Activated CD8-positive, alpha-beta T cell treated with anti-CD3 and anti-CD28 coated beads for 36 hours (primary cell): ENCODE data around the gene TAF1L. TPM values are rescaled to one million over a fixed set of nuclear protein-coding genes. Genes with fewer than 3 reads are reported as not detected.
"Not testable (repeated sequence)": the region's sequence is repeated elsewhere in the genome, so short reads cannot be mapped to it uniquely, and the experiment has no call there.

Source experiments
- ATAC-seq: fragments of 200-7000 bp; cut with Tn5 transposase; one replicate; pipeline ENCODE4 v1.10.0; 2021; ENCODE audit warnings: mild to moderate bottlenecking, moderate library complexity
- CTCF ChIA-PET: fragments of 350-600 bp; sonication (Branson Sonifier 250); formaldehyde crosslinking; loops from one replicate; lab custom pipeline; 2021; ENCODE audit warnings: antibody characterized with exemption; lab: Charles Lee
- POLR2A ChIA-PET: fragments of 350-600 bp; sonication (Branson Sonifier 250); formaldehyde crosslinking; loops from one replicate; lab custom pipeline; 2021; ENCODE audit warnings: antibody characterized with exemption; lab: Charles Lee
- DNase-seq: peaks from one replicate; pipeline ENCODE4 v3.0.0-alpha.2; 2020
- H3K27ac Mint-ChIP-seq: one replicate; pipeline ENCODE4 v1.8.0; 2021; ENCODE audit warnings: mild to moderate bottlenecking, mixed read lengths
- H3K27me3 Mint-ChIP-seq: one replicate; pipeline ENCODE4 v1.8.0; 2021; ENCODE audit warnings: mixed read lengths
- H3K36me3 Mint-ChIP-seq: one replicate; pipeline ENCODE4 v1.8.0; 2021; ENCODE audit warnings: low read depth, mixed read lengths
- H3K4me1 Mint-ChIP-seq: one replicate; pipeline ENCODE4 v1.8.0; 2021; ENCODE audit warnings: low read depth, mixed read lengths
- H3K4me3 Mint-ChIP-seq: one replicate; pipeline ENCODE4 v1.8.0; 2021; ENCODE audit warnings: mild to moderate bottlenecking, moderate library complexity, mixed read lengths
- H3K9me3 Mint-ChIP-seq: one replicate; pipeline ENCODE4 v1.8.0; 2021; ENCODE audit warnings: mixed read lengths
- CTCF ChIP-seq: fragments of 200-600 bp; IDR thresholded peaks from one replicate; pipeline ENCODE4 v1.8.0; 2022; ENCODE audit warnings: antibody characterized with exemption, mild to moderate bottlenecking
- intact Hi-C: fragments of 100-400 bp; cut with micrococcal nuclease; formaldehyde crosslinking; loops from one replicate; pipeline ENCODE4 v1.10.0; 2022
- total RNA-seq, 2 experiments: library from RNA; stranded (reverse); gene quantifications; one replicate each; pipeline ENCODE4 v1.2.3, GENCODE V29; 2021

The TAF1L gene
- total RNA-seq, 2 experiments from 2014 or later = not detected

DNA sequence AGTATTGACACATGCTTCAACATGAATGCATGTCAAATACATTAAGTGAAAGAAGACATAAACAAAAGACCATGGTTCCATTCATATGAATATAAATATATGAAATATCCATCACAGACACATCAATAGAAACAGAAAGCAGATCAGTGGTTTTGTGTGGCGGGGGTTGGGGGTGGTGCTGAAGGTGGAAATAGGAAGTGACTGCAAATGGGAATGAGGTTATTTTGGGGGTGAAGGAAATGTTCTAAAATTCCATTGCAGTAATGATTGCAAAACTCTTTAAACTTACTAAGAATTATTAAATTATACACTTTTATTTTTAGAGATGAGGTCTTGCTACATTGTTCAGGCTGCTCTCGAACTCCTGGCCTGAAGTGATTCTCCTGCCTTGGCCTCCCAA is 28.7 kb downstream of the TAF1L start:
- Mint-ChIP-seq H3K4me3 (no peak overlapping the region), H3K27ac (no peak overlapping the region), H3K9me3 (peaks cover 4% of the 10 kb centered on the region), H3K27me3 (peaks cover 6% of the 10 kb centered on the region), H3K4me1 (no peaks in the 10 kb centered on the region), H3K36me3 (no peaks in the 10 kb centered on the region)
- POLR2A ChIA-PET = no interaction called here
- intact Hi-C loops = no loop called here
- CTCF ChIA-PET = interaction anchor here (1.4 kb wide), 1 partner anchor 228 kb away, joined by 4 read pairs; no protein-coding TSS in a partner anchor
- ATAC-seq (no peak), DNase-seq (no peak)
- no peak for TF ChIP-seq CTCF

- DNase-seq (no peak), ATAC-seq (no peak)
- Mint-ChIP-seq H3K4me3 (no peak overlapping the region), H3K27me3 (peaks cover 9% of the 10 kb centered on the region), H3K9me3 (peaks cover 4% of the 10 kb centered on the region), H3K4me1 (no peaks in the 10 kb centered on the region), H3K27ac (no peak overlapping the region), H3K36me3 (no peaks in the 10 kb centered on the region)
- ChIA-PET CTCF (interaction anchor here (0.6 kb wide), 1 partner anchor 1570 kb away, joined by 3 read pairs; no protein-coding TSS in a partner anchor), POLR2A (interaction anchor here (1.1 kb wide), 1 partner anchor 11 kb away, joined by 3 read pairs; no protein-coding TSS in a partner anchor)
- intact Hi-C loops = no loop called here
- no peak for TF ChIP-seq CTCF
Observed at GRCh38 chr9:32603914-32604852, 31.3 kb downstream of the TAF1L start.

DNA sequence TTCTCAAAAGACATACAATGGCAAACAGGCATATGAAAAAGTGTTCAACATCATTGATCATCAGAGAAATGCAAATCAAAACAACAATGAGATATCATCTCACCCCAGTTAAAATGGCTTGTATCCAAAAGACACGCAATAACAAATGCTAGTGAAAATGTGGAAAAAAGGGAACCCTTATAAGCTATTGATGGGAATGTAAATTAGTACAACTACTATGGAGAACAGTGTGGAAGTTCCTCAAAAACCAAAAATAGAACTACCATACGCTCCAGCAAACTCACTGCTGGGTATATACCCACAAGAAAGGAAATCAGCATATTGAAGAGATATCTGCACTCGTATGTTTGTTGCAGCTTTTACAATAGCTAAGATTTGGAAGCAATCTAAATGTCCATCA is 36.4 kb downstream of the TAF1L start:
- H3K9me3 Mint-ChIP-seq, H3K4me1 Mint-ChIP-seq, POLR2A ChIA-PET, H3K27ac Mint-ChIP-seq, H3K4me3 Mint-ChIP-seq, H3K36me3 Mint-ChIP-seq, ATAC-seq, intact Hi-C loops, DNase-seq, H3K27me3 Mint-ChIP-seq: not testable (repeated sequence)
- CTCF ChIA-PET = interaction anchor here (1.0 kb wide), 1 partner anchor 19 kb away, joined by 3 read pairs; no protein-coding TSS in a partner anchor

DNA sequence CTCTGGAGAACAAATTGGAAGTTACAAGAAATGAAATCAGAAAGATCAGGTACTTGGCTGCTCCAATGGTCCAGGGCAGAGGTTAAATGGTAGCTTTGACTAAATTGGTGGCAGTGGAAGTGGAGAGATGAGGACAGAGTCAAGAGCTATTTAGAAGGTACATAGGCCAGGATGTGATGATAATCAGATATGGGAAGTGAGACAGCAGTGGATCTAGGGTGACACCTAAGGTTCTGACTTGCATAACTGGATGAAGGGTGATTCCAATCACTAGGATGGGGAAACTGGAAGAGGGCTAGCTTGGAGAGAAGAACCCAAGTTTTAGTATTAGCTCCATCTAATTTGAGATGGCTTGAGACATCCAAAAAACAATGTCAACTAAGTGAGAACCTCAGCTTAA is 38.5 kb downstream of the TAF1L start:
- intact Hi-C loops = no loop called here

More for the DNA sequence above, 38.5 kb downstream of the TAF1L start:
- ChIA-PET POLR2A (no interaction called here), CTCF (no interaction called here)
- DNase-seq = no peak
- no peak for TF ChIP-seq CTCF
- H3K27ac Mint-ChIP-seq = no peak overlapping the region
- H3K36me3 Mint-ChIP-seq = no peaks in the 10 kb centered on the region
- H3K9me3 Mint-ChIP-seq = no peaks in the 10 kb centered on the region
- ATAC-seq = no peak
- H3K4me3 Mint-ChIP-seq = no peak overlapping the region
- peaks cover 7% of the 10 kb centered on the region for H3K27me3 Mint-ChIP-seq
- H3K4me1 Mint-ChIP-seq = no peaks in the 10 kb centered on the region
